ACC112 (cell line): Measurements from ENCODE around the gene PTPRU.

Experiments used
- H2AFZ ChIP-seq: fragments of 200-600 bp; sonication (generic); one replicate; pipeline ENCODE4 v1.6.0; 2017; ENCODE audit warnings: antibody characterized with exemption, low read length; ENCODE audit not compliant: unreplicated experiment
- H3K27ac ChIP-seq: fragments of 200-600 bp; sonication (generic); 2 replicates; pipeline ENCODE4 v1.5.1; 2014; ENCODE audit warnings: low read depth, mild to moderate bottlenecking, antibody characterized with exemption, low read length, moderate library complexity
- H3K27me3 ChIP-seq: fragments of 200-600 bp; sonication (generic); 2 replicates; pipeline ENCODE4 v1.6.1; 2014; ENCODE audit warnings: mild to moderate bottlenecking, antibody characterized with exemption, low read length, moderate library complexity, mixed read lengths; ENCODE audit not compliant: insufficient read depth
- H3K36me3 ChIP-seq: fragments of 200-600 bp; sonication (generic); 2 replicates; pipeline ENCODE4 v1.6.1; 2016; ENCODE audit warnings: mild to moderate bottlenecking, antibody characterized with exemption, low read length, moderate library complexity, mixed read lengths; ENCODE audit not compliant: insufficient read depth
- H3K4me1 ChIP-seq: fragments of 200-600 bp; sonication (generic); one replicate; pipeline ENCODE4 v1.6.1; 2016; ENCODE audit warnings: low read length, mixed read lengths; ENCODE audit not compliant: insufficient read depth, unreplicated experiment, control insufficient read depth
- H3K4me3 ChIP-seq: fragments of 200-600 bp; sonication (generic); 2 replicates; pipeline ENCODE4 v1.5.1; 2014; ENCODE audit warnings: mild to moderate bottlenecking, low read depth, low read length
- H3K79me2 ChIP-seq: fragments of 200-600 bp; sonication (generic); one replicate; pipeline ENCODE4 v1.6.0; 2016; ENCODE audit warnings: low read length; ENCODE audit not compliant: control insufficient read depth, unreplicated experiment, insufficient read depth

Gene PTPRU

GRCh38 chr1:29202053-29202452 is 34.3 kb upstream of the PTPRU start:
- H3K4me1 ChIP-seq, result peaks cover 12% of the 10 kb centered on the region
- H3K36me3 ChIP-seq, result 0 out of 2 replicates have a peak, but pooled peaks cover 6% of the 10 kb centered on the region
- no peak overlapping the region for H2AFZ ChIP-seq
- peak overlapping the region; percentile 46 for H3K27ac ChIP-seq
- no peak overlapping the region for H3K4me3 ChIP-seq
- no peaks in the 10 kb centered on the region for H3K27me3 ChIP-seq
- no peaks in the 10 kb centered on the region for H3K79me2 ChIP-seq

DNA sequence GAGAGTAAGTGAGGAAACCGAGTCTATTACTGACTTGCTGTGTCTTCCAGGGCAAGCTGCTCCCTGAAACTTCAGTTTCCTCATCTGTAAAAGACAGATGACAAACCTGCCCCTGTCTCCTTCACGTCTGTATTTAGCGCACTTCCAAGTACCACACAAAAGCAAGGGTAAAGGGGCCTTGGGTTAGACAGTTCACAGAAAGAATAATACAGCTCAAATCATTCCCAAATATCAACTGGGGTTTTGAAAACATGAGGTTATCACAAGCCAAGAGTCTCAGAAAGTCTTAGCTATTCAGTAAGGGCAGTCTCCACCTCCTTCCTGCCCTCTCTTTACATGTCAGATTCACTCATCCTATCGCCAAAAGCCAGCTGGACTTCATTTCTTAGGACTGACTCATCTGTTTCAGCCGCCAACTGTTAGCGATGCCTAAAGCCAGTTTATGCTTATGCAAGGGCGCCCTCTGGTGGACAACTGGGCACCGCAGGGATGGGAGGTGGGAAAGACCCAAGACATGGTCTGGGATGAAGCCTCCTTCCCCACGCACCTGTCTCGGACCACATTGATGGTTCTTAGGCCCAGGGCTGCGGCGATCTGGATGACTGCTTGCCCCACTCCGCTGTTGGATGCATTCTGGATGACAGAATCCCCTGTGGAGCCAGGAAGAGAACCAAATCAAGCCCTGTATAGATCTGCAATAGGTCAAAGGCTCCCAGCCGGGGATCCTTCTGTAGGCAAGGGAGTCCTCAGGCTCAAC is 33.6 kb upstream of the PTPRU start:
- no peak overlapping the region for H2AFZ ChIP-seq
- H3K27ac ChIP-seq, result peak overlapping the region; percentile 46

DNA sequence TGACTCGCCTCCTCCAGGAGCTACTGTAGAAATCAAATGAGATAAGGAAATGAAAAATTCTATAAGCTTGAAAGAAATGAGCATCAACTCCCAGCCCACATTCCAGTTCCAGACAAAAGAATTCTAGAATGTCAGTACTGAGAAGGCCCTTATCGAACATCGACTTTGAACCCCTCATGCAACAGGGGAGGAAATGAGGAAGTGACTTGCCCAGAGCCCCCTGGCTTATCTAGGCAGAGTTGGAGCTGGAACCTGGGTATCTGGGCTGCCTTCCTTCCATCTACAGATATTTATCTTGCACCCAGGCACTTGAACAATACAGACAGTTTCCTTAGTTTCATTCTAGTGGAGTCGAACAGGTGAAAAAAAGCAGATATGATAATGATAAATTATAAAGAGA is 27.9 kb upstream of the PTPRU start:
- H3K27ac ChIP-seq, result no peak overlapping the region
- H3K36me3 ChIP-seq, result peaks cover 8% of the 10 kb centered on the region; the same call in 1 of the 2 replicates
- H3K79me2 ChIP-seq, result no peaks in the 10 kb centered on the region
- H3K4me1 ChIP-seq, result peaks cover 9% of the 10 kb centered on the region
- no peaks in the 10 kb centered on the region for H3K27me3 ChIP-seq
- no peak overlapping the region for H3K4me3 ChIP-seq
- H2AFZ ChIP-seq, result no peak overlapping the region

More for the DNA sequence above, 33.6 kb upstream of the PTPRU start:
- Histone ChIP-seq H3K79me2 (no peaks in the 10 kb centered on the region), H3K36me3 (0 out of 2 replicates have a peak, but pooled peaks cover 6% of the 10 kb centered on the region), H3K4me1 (peaks cover 9% of the 10 kb centered on the region), H3K27me3 (no peaks in the 10 kb centered on the region), H3K4me3 (no peak overlapping the region)

GRCh38 chr1:29209173-29209572 is 27.1 kb upstream of the PTPRU start:
- Histone ChIP-seq H3K27ac (no peak overlapping the region), H2AFZ (no peak overlapping the region), H3K36me3 (peaks cover 8% of the 10 kb centered on the region; the same call in 1 of the 2 replicates), H3K27me3 (no peaks in the 10 kb centered on the region), H3K79me2 (no peaks in the 10 kb centered on the region), H3K4me1 (peaks cover 9% of the 10 kb centered on the region), H3K4me3 (no peak overlapping the region)

GRCh38 chr1:29210278-29211085 is 25.8 kb upstream of the PTPRU start:
- H3K27me3 ChIP-seq, result no peaks in the 10 kb centered on the region
- no peak overlapping the region for H2AFZ ChIP-seq
- H3K36me3 ChIP-seq, result peaks cover 12% of the 10 kb centered on the region; the same call in 1 of the 2 replicates
- H3K79me2 ChIP-seq, result no peaks in the 10 kb centered on the region
- peaks cover 9% of the 10 kb centered on the region for H3K4me1 ChIP-seq
- no peak overlapping the region for H3K4me3 ChIP-seq
- H3K27ac ChIP-seq, result no peak overlapping the region

GRCh38 chr1:29211086-29212030 is 25.0 kb upstream of the PTPRU start:
- no peak overlapping the region for H3K27ac ChIP-seq

GRCh38 chr1:29213055-29213454 is 23.3 kb upstream of the PTPRU start:
- Histone ChIP-seq H3K79me2 (no peaks in the 10 kb centered on the region), H3K36me3 (peaks cover 19% of the 10 kb centered on the region; the same call in 1 of the 2 replicates), H3K27me3 (no peaks in the 10 kb centered on the region), H3K4me3 (no peak overlapping the region), H3K27ac (no peak overlapping the region), H3K4me1 (peaks cover 9% of the 10 kb centered on the region), H2AFZ (no peak overlapping the region)

More at GRCh38 chr1:29211086-29212030, 25.0 kb upstream of the PTPRU start:
- Histone ChIP-seq H2AFZ (no peak overlapping the region), H3K79me2 (no peaks in the 10 kb centered on the region), H3K36me3 (peaks cover 19% of the 10 kb centered on the region; the same call in 1 of the 2 replicates), H3K4me3 (no peak overlapping the region), H3K27me3 (no peaks in the 10 kb centered on the region), H3K4me1 (peaks cover 9% of the 10 kb centered on the region)

DNA sequence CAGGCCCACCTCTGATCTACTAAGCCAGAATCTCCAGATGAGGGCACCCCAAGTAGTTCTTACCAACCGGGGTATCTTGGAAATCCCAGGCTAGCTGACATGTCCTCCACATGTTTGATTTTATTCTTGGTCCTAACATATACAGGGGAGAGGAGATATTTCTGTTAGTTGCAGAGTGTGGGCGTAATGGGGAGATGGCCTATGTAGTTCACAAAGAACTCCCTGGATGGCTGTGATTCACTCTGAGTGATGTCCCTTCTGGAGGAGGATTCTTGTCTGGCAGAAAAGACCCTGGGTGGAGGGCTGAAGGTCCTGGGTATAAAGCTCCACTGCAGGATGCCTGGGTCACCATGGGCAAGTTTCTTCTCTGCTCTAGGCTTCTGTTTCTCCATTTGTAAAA is 18.7 kb upstream of the PTPRU start:
- Histone ChIP-seq H3K4me3 (no peak overlapping the region), H2AFZ (no peak overlapping the region), H3K27me3 (no peaks in the 10 kb centered on the region), H3K36me3 (peaks cover 11% of the 10 kb centered on the region; the same call in 1 of the 2 replicates), H3K27ac (no peak overlapping the region), H3K4me1 (no peaks in the 10 kb centered on the region), H3K79me2 (no peaks in the 10 kb centered on the region)

- Histone ChIP-seq H3K4me1 (no peaks in the 10 kb centered on the region), H3K36me3 (peaks cover 11% of the 10 kb centered on the region; the same call in 1 of the 2 replicates), H3K27me3 (no peaks in the 10 kb centered on the region), H3K79me2 (no peaks in the 10 kb centered on the region), H3K27ac (no peak overlapping the region), H2AFZ (no peak overlapping the region), H3K4me3 (no peak overlapping the region)
These were observed 18.1 kb upstream of the PTPRU start for GRCh38 chr1:29218223-29218622.

DNA sequence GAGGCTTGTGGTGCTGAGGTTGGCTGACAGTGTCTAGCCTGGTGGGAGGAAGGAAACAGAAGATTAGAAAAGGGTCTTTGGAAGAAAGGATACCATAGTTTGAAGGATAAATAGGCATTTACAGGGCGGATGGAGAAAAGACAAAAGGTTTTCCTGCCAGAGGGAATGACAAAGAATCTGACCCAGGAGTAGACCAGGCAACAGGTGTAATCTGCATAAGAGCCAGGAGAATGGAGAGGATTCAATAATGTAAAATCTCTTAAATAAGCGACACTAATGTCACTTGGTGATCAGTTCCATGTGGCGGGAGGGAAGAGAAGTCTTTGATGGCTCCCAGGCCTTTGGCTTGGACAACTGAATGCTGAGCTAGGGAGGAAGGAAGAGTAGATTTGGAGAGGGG is 15.0 kb upstream of the PTPRU start:
- H3K36me3 ChIP-seq, result peaks cover under 1% of the 10 kb centered on the region; the same call in 1 of the 2 replicates
- no peaks in the 10 kb centered on the region for H3K27me3 ChIP-seq
- no peaks in the 10 kb centered on the region for H3K79me2 ChIP-seq
- no peak overlapping the region for H3K27ac ChIP-seq
- no peak overlapping the region for H2AFZ ChIP-seq
- no peak overlapping the region for H3K4me3 ChIP-seq
- H3K4me1 ChIP-seq, result no peaks in the 10 kb centered on the region
